Lower lobe of right lung (tissue), 2 donors: ENCODE measurements around the gene SORBS2. TPM values are rescaled to one million over a fixed set of nuclear protein-coding genes. Genes with fewer than 3 reads are reported as not detected.

Source experiments
- ATAC-seq, 2 donors: fragments of 200-7000 bp; cut with Tn5 transposase; one replicate each; pipeline ENCODE4 v1.9.1; 2020 to 2022; ENCODE audit warnings: mild to moderate bottlenecking in 2 of 2, moderate library complexity in 2 of 2
- DNase-seq: peaks from one replicate; pipeline ENCODE4 v3.0.0-alpha.2; 2020
- H3K27ac ChIP-seq: fragments of 200-600 bp; one replicate; pipeline ENCODE4 v1.8.0; 2022
- H3K27me3 ChIP-seq: fragments of 200-600 bp; one replicate; pipeline ENCODE4 v1.8.0; 2022; ENCODE audit warnings: low read depth
- H3K36me3 ChIP-seq: fragments of 200-600 bp; one replicate; pipeline ENCODE4 v1.8.0; 2022; ENCODE audit warnings: mild to moderate bottlenecking
- H3K4me1 ChIP-seq: fragments of 200-600 bp; one replicate; pipeline ENCODE4 v1.8.0; 2022
- H3K4me3 ChIP-seq: fragments of 200-600 bp; one replicate; pipeline ENCODE4 v1.8.0; 2022; ENCODE audit warnings: mild to moderate bottlenecking
- H3K9me3 ChIP-seq: fragments of 200-600 bp; one replicate; pipeline ENCODE4 v1.8.0; 2022
- intact Hi-C: fragments of 100-400 bp; cut with DNase I; formaldehyde crosslinking; loops from one replicate; pipeline ENCODE4 v1.11.0; 2022
- total RNA-seq: library from RNA; stranded (reverse); fragmentation: NEBNext Ultra II Directional; extraction: Animal tissue kit (Norgen Biotek cat#: 25700); gene quantifications from one replicate; pipeline ENCODE4 v1.2.1, GENCODE V29; 2021
- TF ChIP-seq, protein P1 (sequence below): fragments of 200-600 bp; IDR thresholded peaks from one replicate; pipeline ENCODE4 v1.8.0; 2022; ENCODE audit warnings: antibody characterized with exemption, mild to moderate bottlenecking
- donor health status: DM: no; HTN: yes; CAD: no; lungs with severe emphysema.

SORBS2 gene
- total RNA-seq, 1 donor from 2014 or later: 49.3 TPM

DNA sequence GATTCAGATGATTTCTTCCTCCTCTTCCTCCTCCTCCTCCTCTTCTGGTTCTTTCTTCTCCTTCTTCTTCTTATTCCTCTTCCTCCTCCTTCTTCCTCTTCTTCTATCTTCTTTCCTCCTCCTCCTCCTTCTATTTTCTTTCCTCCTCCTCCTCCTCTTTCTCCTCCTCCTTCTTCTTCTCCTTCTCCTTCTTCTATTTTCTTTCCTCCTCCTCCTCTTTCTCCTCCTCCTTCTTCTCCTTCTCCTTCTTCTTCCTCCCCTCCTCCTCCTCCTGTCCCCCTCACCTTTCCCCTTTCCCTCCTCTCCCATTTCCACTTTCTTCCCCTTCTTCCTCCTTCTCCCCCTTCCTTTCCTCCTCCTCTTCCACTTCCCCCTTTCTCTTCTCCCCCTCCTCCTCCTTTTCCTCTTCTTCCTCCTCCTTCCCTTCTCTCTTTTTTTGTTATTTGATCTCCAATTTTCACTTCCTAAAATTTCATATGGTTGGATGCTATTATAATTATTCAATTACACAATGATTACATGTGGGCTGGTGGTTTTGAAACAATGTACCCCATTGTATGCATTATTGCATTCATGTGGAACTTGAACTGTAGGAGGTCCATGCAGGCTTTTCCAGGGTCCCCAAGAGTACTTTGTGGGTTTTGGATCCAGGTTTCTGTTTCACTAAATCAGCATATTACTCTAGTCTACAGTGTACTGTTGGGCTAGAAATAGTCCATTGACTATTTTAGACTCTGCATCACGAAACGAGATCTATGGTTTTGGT is 68.1 kb downstream of the SORBS2 start:
- peaks cover 5% of the 10 kb centered on the region for H3K4me1 ChIP-seq

DNA sequence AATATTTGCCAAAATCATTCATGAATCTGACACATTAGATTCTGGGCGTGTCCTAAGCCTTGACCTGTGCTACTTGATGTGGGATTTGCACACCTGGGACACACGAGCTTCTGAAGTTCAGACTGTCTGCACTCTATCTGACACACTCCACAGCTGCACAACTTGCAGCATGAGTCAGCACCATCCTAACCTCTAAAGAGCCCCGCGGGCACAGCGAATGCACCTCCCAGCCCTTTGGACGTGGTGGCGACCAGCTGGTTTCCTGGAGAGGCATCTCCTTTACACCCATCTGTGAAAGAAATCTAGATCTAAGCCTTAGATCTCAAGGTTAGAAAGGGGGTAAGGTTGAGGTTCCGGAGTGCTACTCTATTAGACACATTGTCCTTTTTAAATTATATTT is 69.2 kb downstream of the SORBS2 start:
- intact Hi-C loops: no loop called here
- H3K9me3 ChIP-seq: no peaks in the 10 kb centered on the region
- peaks cover 17% of the 10 kb centered on the region for H3K4me1 ChIP-seq
- H3K36me3 ChIP-seq: no peaks in the 10 kb centered on the region
- H3K4me3 ChIP-seq: no peak overlapping the region
- H3K27ac ChIP-seq: no peak overlapping the region
- ATAC-seq (peak in 1 of 2 donors; percentile 20), DNase-seq (no peak)
- TF ChIP-seq, protein P1, sequence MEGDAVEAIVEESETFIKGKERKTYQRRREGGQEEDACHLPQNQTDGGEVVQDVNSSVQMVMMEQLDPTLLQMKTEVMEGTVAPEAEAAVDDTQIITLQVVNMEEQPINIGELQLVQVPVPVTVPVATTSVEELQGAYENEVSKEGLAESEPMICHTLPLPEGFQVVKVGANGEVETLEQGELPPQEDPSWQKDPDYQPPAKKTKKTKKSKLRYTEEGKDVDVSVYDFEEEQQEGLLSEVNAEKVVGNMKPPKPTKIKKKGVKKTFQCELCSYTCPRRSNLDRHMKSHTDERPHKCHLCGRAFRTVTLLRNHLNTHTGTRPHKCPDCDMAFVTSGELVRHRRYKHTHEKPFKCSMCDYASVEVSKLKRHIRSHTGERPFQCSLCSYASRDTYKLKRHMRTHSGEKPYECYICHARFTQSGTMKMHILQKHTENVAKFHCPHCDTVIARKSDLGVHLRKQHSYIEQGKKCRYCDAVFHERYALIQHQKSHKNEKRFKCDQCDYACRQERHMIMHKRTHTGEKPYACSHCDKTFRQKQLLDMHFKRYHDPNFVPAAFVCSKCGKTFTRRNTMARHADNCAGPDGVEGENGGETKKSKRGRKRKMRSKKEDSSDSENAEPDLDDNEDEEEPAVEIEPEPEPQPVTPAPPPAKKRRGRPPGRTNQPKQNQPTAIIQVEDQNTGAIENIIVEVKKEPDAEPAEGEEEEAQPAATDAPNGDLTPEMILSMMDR: no peak
- no peaks in the 10 kb centered on the region for H3K27me3 ChIP-seq

More for the DNA sequence above, 68.1 kb downstream of the SORBS2 start:
- intact Hi-C loops: no loop called here
- Histone ChIP-seq H3K4me3 (no peak overlapping the region), H3K27me3 (no peaks in the 10 kb centered on the region), H3K27ac (no peak overlapping the region), H3K9me3 (no peaks in the 10 kb centered on the region), H3K36me3 (no peaks in the 10 kb centered on the region)
- ATAC-seq (no peak), DNase-seq (no peak)
- TF ChIP-seq, protein P1: no peak

DNA sequence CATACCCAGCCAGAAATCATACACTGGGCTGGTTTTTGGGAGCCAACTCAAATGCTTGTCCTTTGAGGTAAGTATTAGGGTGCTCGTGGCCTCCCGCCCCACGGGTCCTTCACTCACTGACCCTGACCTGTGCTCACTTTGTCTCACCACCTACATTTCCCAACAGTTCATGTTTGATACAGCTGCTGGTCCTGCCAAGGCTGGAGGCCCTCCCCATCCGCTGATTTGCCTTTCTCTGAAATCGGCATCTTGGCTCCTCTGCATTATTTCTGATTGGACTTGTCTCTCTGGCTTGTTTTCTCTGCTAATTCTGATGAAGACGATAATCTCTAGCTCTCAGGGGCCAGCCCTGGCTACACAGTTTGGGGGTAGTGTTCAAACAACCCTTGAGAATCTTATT is 70.2 kb downstream of the SORBS2 start:
- Histone ChIP-seq H3K4me1 (peaks cover 22% of the 10 kb centered on the region), H3K27ac (no peak overlapping the region)
- intact Hi-C loops: no loop called here

DNA sequence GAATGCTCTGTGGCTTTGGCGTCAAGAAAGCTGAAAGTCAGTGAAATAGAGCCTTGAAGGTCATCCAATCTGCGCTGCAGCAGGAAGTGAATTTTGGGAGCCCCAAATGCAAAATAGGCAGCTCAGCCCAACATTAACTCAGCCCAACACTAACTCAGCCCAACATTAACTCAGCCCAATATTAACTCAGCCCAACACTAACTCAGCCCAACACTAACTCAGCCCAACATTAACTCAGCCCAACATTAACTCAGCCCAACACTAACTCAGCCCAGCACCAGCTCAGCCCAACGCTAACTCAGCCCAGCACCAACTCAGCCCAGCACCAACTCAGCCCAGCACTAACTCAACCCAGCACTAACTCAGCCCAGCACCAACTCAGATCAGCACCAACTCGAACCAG is 71.5 kb downstream of the SORBS2 start:
- DNase-seq: no peak

More for the DNA sequence above, 70.2 kb downstream of the SORBS2 start:
- H3K9me3 ChIP-seq: no peaks in the 10 kb centered on the region
- no peak for DNase-seq
- H3K4me3 ChIP-seq: no peak overlapping the region
- H3K36me3 ChIP-seq: no peaks in the 10 kb centered on the region
- TF ChIP-seq, protein P1: no peak
- H3K27me3 ChIP-seq: no peaks in the 10 kb centered on the region
- ATAC-seq: no peak

DNA sequence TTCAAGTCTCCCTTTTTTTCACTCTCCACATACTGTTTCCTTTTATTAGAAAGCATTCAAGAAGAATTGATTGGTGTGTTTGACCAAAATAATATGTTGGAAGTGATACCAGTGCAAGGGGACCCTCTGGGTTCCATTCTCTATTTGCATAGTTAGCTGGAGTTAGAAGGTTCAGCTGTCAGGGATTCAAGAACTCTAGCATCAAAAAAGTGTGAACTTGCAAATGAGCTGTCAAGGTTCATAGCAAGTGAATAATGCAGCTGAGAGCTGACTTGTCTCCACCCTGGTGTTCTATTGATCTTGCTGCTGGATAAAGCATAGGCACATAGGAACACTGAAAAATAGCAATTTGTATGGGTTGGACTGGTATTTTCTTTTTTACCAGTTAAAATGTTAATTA is 73.2 kb downstream of the SORBS2 start:
- Histone ChIP-seq H3K4me3 (no peak overlapping the region), H3K9me3 (no peaks in the 10 kb centered on the region), H3K36me3 (no peaks in the 10 kb centered on the region), H3K27ac (no peak overlapping the region), H3K27me3 (no peaks in the 10 kb centered on the region), H3K4me1 (peaks cover 22% of the 10 kb centered on the region)
- DNase-seq (no peak), ATAC-seq (no peak)
- TF ChIP-seq, protein P1: no peak
- intact Hi-C loops: no loop called here

More for the DNA sequence above, 71.5 kb downstream of the SORBS2 start:
- ATAC-seq: no peak
- Histone ChIP-seq H3K9me3 (no peaks in the 10 kb centered on the region), H3K4me1 (peaks cover 22% of the 10 kb centered on the region), H3K27ac (no peak overlapping the region), H3K27me3 (no peaks in the 10 kb centered on the region), H3K36me3 (no peaks in the 10 kb centered on the region), H3K4me3 (no peak overlapping the region)
- TF ChIP-seq, protein P1: no peak
- intact Hi-C loops: no loop called here
